Hematopoietic multipotent progenitor cell treated with erythropoietin and hydrocortisone succinate and interleukin-3 and kit ligand, for 6 days (in vitro differentiated cells): ENCODE data around the gene SAMHD1.
"Not testable (repeated sequence)": the region's sequence is repeated elsewhere in the genome, so short reads cannot be mapped to it uniquely, and the experiment has no call there.

Experiments
- DNase-seq: peaks from one replicate; pipeline ENCODE4 v3.0.0-alpha.2; 2015

Gene SAMHD1

DNA sequence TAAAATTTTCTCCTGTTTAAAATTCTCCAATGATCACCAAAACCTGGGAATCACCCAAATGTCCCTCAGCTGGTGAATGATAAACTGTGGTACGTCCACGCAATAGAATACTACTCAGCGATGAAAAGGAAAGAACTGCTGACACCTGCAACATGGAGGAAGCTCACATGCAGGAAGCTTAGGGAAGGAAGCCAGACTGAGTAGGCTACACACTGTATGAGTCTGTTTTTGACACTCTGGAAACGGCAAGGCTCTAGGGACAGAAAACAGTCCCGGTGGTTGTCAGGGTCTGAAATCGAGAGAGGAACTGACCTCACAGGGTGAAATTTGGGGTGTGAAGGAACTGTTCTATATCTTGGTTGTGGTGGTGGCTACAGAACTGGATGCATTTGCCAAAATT is 100.7 kb downstream of the SAMHD1 start:
- DNase-seq: no peak

DNA sequence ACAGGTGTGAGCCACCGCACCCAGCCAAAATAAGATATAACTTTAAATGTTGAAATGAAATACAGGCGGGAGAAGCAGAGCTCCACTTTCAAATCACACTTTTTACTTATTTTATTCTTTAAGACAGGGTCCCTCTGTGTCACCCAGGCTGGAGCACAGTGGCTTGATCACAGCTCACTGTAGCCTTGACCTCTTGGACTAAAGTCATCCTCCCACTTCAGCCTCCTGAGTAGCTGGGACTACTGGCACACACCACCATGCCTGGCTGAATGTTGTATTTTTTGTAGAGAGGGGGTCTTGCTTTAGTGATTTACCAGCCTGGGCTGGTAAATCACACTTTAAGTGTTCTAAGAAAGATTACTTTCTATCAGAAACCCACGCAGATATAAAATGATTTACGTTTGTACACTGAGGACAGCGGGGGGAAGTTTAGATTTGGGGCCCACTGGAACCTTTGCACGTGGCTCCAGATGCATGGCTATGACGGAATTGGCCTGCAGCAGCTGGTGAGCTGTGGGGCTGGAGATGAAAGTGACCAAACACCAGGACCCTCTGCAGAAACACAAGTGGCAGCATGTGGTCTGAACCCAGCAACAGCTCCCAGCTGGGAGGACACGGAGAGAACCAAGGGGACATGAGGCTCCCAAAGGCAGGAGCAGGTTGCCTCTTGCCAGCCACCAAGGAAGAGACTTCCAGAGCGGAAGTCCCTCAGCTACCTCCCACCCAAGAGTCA is 102.0 kb downstream of the SAMHD1 start:
- no peak for DNase-seq

DNA sequence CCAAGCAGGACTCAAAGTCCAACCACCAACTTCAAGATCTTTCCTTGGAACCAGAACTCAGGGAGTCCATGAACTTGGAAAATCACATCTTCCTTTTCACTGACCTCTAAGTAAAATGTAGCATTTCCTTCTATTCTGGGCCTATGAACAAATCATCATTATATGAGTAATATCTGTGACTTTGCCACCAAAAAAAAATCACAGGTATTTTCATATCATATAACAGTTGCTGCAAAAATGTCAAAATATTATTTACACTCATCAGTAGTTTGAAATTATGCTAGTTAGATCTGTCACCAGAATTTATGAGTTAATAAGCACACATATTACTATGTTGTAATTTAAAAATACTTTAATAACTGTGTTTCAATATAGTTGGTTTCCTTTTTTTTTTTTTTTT is 102.8 kb downstream of the SAMHD1 start:
- DNase-seq: no peak

DNA sequence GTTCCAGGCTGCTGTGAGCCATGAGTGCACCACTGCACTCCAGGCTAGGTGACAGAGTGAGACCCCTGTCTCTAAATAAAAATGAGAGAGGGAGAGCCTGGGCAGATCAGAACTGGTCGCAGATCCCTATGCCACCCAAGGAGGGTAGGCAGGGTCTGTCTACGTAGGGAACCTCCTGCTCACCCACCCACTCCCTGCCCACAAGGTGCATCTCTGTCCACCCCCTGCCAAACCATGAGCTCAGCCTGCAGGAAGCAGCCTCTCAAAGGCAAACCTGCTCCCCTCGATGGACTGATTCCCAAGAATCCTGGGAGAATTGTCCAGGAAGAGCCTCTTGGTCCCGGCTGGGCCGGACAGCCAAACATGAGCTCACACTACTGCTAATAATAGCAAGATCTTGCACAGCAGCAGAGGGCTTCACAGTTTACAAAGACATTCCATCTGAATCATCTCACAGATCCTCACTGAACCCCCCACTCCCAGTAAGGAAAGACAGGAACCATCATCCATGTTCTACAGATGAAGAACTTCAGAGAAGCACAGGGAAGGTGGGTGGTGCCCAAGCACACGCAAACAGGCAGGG is 103.3 kb downstream of the SAMHD1 start:
- no peak for DNase-seq

DNA sequence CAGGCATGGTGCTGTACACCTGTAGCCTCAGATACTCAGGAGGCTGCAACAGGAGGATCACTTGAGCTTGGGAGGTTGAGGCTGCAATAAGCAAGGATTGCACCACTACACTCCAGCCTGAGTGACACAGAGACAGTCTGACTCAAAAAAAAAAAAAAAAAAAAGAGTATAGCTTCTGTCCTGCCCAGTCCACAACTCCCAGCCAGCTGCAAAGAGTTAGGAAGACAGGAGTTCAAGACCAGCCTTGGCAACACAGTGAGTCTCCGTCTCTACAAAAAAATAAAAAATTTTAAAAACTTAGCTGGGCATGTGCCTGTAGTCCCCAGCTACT is 103.8 kb downstream of the SAMHD1 start:
- no peak for DNase-seq

DNA sequence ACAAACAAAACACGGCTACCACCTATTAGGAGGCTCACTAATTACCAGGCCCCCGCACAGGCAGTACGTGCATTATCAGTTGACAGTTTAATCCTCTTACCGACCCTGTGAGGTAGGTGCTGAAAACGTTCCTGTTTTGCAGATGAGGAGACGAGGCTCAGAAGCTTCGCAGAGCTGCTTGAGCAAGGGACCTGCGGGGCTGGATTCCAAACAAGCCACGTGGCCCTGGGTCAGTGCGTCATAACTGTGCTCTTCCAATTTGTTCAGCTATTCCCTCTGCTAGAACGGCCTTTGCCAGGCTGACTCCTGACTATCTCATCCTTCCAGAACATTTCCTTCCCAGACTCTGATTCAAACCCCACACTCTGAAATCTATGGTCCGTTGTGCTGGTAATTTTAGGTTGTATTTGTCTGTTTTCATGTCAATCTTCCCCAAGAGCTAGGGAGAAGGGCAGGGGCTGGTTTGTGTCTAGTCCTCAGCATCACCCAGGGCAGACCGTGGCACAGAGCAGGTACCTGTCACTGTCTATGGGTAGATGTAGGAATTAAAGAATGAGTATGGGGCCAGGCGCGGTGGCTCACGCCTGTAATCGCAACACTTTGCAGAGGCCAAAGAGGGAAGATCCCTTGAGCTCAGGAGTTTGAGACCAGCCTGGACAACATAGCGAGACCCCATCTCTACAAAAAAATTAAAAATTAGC is 104.3 kb downstream of the SAMHD1 start:
- DNase-seq: no peak

DNA sequence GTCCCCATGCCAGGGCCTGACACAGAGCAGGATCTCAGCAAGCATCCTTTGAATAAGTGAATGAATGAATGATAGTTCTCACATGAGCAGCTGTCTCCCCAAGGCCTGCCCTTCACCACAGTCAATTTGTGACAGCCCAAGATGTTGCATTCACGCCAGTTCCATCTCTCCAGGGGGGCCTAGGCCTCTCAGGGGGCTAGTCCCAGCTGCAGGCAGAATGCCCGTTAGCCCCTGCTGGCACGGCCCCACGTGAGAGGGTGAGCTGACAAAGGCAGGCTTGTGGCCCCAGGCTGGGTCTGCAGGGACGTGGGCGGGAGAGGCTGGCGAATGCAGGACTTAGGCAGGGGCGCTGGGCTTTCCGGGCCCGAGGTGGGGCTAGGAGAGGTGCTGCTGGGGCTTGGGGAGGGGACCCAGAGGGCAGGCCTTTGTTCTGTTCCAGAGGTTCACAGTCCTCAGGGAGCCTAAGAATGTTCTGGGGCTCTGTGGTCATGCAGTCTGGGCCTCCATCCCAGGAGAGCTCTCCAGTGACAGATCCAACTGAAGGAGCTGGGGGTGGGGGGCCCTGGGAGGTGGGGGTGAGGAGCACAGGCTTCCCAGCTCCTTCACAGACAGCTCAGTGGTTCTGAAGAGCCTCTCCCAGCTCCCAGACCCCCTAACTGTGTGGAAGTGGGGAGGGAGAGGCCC is 106.1 kb downstream of the SAMHD1 start:
- no peak for DNase-seq

DNA sequence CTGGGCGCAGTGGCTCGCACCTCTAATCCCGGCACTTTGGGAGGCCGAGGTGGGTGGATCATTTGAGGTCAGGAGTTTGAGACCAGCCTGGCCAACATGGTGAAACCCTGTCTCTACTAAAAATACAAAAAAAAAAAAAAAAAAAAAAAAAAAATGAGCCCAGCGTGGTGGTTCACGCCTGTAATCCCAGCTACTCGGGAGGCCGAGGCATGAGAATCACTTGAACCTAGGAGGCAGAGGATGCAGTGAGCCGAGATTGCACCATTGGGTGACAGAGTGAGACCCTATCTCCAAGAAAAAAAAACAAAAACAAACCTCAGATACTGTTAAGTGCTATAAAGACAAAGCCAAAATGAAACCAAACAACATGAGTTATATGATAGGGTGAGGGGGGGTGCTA is 110.5 kb downstream of the SAMHD1 start:
- not testable (repeated sequence) for DNase-seq
